HEK293 (cell line): ENCODE results near the gene IFT27.

Experiments
- ZNF175 ChIP-seq: fragments of 450-650 bp; formaldehyde crosslinking; IDR thresholded peaks from 2 replicates; pipeline ENCODE4 v1.5.1; 2016; ENCODE audit warnings: missing biosample characterization, missing genetic modification characterization
- ZNF292 ChIP-seq: fragments of 450-650 bp; formaldehyde crosslinking; IDR thresholded peaks from 2 replicates; pipeline ENCODE4 v1.5.1; 2016; ENCODE audit warnings: low read depth, missing biosample characterization, missing genetic modification characterization, borderline replicate concordance
- TF ChIP-seq, protein P1 (sequence below): fragments of 450-650 bp; formaldehyde crosslinking; IDR thresholded peaks from 2 replicates; pipeline ENCODE4 v1.5.1; 2016; ENCODE audit warnings: missing biosample characterization, missing genetic modification characterization
- TF ChIP-seq, protein P2 (sequence below): fragments of 450-650 bp; formaldehyde crosslinking; IDR thresholded peaks from 2 replicates; pipeline ENCODE4 v1.5.1; 2016; ENCODE audit warnings: missing biosample characterization, missing genetic modification characterization
- TF ChIP-seq, protein P3 (sequence below): fragments of 450-650 bp; formaldehyde crosslinking; IDR thresholded peaks from 2 replicates; pipeline ENCODE4 v1.5.1; 2016; ENCODE audit warnings: missing biosample characterization, missing genetic modification characterization

DNA sequence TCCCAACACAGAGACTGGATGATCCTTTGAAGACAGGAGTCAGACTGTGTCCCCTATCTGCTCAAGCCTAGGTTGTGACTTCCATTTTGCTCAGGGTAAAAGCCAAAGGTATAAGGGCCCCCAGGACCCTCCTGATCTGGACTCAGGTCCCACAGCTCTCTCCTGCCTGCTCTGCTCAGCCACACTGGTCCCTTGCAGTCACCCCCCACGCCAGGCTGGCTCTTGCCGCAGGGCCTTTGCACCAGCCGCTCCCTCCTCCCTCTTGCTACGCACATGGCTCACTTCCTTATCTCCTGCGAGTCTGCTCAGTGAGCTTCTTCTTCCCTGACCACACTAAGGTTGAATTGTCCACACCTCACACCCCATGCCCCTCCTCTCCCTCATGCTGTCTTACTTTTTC, 44.0 kb downstream of the IFT27 start:
- TF ChIP-seq, protein P1, sequence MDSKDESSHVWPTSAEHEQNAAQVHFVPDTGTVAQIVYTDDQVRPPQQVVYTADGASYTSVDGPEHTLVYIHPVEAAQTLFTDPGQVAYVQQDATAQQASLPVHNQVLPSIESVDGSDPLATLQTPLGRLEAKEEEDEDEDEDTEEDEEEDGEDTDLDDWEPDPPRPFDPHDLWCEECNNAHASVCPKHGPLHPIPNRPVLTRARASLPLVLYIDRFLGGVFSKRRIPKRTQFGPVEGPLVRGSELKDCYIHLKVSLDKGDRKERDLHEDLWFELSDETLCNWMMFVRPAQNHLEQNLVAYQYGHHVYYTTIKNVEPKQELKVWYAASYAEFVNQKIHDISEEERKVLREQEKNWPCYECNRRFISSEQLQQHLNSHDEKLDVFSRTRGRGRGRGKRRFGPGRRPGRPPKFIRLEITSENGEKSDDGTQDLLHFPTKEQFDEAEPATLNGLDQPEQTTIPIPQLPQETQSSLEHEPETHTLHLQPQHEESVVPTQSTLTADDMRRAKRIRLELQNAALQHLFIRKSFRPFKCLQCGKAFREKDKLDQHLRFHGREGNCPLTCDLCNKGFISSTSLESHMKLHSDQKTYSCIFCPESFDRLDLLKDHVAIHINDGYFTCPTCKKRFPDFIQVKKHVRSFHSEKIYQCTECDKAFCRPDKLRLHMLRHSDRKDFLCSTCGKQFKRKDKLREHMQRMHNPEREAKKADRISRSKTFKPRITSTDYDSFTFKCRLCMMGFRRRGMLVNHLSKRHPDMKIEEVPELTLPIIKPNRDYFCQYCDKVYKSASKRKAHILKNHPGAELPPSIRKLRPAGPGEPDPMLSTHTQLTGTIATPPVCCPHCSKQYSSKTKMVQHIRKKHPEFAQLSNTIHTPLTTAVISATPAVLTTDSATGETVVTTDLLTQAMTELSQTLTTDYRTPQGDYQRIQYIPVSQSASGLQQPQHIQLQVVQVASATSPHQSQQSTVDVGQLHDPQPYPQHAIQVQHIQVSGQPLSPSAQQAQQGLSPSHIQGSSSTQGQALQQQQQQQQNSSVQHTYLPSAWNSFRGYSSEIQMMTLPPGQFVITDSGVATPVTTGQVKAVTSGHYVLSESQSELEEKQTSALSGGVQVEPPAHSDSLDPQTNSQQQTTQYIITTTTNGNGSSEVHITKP (tag by site-specific recombination), result no peak
- TF ChIP-seq ZNF292 (tag by site-specific recombination), result no peak
- TF ChIP-seq, protein P2, sequence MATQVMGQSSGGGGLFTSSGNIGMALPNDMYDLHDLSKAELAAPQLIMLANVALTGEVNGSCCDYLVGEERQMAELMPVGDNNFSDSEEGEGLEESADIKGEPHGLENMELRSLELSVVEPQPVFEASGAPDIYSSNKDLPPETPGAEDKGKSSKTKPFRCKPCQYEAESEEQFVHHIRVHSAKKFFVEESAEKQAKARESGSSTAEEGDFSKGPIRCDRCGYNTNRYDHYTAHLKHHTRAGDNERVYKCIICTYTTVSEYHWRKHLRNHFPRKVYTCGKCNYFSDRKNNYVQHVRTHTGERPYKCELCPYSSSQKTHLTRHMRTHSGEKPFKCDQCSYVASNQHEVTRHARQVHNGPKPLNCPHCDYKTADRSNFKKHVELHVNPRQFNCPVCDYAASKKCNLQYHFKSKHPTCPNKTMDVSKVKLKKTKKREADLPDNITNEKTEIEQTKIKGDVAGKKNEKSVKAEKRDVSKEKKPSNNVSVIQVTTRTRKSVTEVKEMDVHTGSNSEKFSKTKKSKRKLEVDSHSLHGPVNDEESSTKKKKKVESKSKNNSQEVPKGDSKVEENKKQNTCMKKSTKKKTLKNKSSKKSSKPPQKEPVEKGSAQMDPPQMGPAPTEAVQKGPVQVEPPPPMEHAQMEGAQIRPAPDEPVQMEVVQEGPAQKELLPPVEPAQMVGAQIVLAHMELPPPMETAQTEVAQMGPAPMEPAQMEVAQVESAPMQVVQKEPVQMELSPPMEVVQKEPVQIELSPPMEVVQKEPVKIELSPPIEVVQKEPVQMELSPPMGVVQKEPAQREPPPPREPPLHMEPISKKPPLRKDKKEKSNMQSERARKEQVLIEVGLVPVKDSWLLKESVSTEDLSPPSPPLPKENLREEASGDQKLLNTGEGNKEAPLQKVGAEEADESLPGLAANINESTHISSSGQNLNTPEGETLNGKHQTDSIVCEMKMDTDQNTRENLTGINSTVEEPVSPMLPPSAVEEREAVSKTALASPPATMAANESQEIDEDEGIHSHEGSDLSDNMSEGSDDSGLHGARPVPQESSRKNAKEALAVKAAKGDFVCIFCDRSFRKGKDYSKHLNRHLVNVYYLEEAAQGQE, result no peak
- TF ChIP-seq ZNF175, result no peak
- TF ChIP-seq, protein P3, sequence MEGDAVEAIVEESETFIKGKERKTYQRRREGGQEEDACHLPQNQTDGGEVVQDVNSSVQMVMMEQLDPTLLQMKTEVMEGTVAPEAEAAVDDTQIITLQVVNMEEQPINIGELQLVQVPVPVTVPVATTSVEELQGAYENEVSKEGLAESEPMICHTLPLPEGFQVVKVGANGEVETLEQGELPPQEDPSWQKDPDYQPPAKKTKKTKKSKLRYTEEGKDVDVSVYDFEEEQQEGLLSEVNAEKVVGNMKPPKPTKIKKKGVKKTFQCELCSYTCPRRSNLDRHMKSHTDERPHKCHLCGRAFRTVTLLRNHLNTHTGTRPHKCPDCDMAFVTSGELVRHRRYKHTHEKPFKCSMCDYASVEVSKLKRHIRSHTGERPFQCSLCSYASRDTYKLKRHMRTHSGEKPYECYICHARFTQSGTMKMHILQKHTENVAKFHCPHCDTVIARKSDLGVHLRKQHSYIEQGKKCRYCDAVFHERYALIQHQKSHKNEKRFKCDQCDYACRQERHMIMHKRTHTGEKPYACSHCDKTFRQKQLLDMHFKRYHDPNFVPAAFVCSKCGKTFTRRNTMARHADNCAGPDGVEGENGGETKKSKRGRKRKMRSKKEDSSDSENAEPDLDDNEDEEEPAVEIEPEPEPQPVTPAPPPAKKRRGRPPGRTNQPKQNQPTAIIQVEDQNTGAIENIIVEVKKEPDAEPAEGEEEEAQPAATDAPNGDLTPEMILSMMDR (tag by site-specific recombination), result no peak
